ENCODE results near the gene MACROH2A1.

Gene MACROH2A1

GRCh38 chr5:135379046-135379654 is 19.9 kb downstream of the MACROH2A1 start:
- Histone ChIP-seq H2AFZ (ENCODE audit: low read length) (no peak overlapping the region), H3F3A (ENCODE audit: insufficient read depth, low read length) (no peaks in the 10 kb centered on the region), H3K79me2 (ENCODE audit: insufficient read depth, low read length) (peaks cover 16% of the 10 kb centered on the region), H3K4me1 (ENCODE audit: insufficient read depth, low read length, severe bottlenecking) (no peaks in the 10 kb centered on the region), H3K27me3 (ENCODE audit: insufficient read depth, low read length) (no peaks in the 10 kb centered on the region), H3K4me3 (ENCODE audit: low read depth, low read length, poor library complexity, severe bottlenecking) (no peak overlapping the region), H4K20me1 (ENCODE audit: insufficient read depth, low read length) (no peaks in the 10 kb centered on the region), H3K27ac (ENCODE audit: low read depth, low read length, poor library complexity, severe bottlenecking) (no peak overlapping the region), H3K9ac (ENCODE audit: low read length) (no peak overlapping the region), H3K9me2 (ENCODE audit: low read depth, low read length) (no peaks in the 10 kb centered on the region), H3K36me3 (ENCODE audit: insufficient read depth, low read length) (peaks cover 96% of the 10 kb centered on the region), H3K9me3 (ENCODE audit: low read length) (no peaks in the 10 kb centered on the region), H3K4me2 (ENCODE audit: low read length) (no peak overlapping the region)
- TF ChIP-seq EZH2 (IDR thresholded peaks at IDR 0.05; ENCODE audit: borderline replicate concordance, low read length) = no peak
- TF ChIP-seq CTCF (IDR thresholded peaks at IDR 0.05; ENCODE audit: low read length) = no peak

DNA sequence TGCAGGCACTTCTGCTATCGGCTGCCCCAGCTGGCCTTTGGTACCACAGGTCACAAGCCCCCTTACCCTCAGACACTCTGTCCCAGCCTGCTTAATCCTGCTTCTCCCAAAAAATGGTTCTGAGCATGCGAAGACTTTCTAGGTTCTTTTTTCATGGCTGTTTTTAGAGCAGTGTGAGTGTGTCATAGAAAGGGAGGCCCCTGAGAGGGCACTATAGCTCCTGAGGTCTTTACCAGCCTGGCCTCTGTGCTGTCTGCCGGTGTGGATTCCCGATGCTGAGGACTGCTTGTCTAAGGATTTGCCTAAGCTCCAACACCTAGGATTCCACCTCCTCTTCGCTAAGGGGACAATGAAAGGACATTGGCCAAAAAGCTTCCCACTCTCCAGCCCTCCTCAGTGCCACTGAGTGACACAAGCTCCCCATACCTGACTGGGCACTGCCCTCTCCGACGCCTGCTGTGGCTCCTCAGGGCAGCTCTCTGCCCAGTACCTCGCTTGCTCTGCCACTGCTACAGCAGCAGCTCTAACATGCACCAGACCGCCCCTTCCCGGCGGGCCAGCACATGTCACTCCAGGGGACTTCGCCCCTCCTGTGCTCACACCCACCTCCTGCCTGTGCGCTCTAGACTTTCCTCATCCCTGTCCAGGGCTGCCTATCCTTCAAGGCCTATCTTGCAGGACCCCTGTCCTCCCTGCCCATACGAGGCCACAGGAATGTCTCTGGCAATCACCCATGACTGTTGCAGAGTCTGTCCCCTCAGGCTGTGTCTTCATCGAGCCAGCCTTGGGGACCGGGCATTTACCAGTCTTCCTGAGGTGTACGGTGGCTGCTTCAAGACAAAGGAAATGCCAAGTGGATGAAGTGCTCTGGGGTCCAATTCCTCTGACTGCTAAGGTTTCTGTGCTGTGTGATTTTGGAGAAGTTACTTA is 21.0 kb downstream of the MACROH2A1 start:
- Histone ChIP-seq H3K27me3 (ENCODE audit: insufficient read depth, low read length) (no peaks in the 10 kb centered on the region), H2AFZ (ENCODE audit: low read length) (no peak overlapping the region), H3K27ac (ENCODE audit: low read depth, low read length, poor library complexity, severe bottlenecking) (no peak overlapping the region), H3K79me2 (ENCODE audit: insufficient read depth, low read length) (peaks cover 16% of the 10 kb centered on the region), H3K9ac (ENCODE audit: low read length) (no peak overlapping the region), H3F3A (ENCODE audit: insufficient read depth, low read length) (no peaks in the 10 kb centered on the region), H3K9me2 (ENCODE audit: low read depth, low read length) (no peaks in the 10 kb centered on the region), H3K36me3 (ENCODE audit: insufficient read depth, low read length) (peaks cover 96% of the 10 kb centered on the region), H3K4me2 (ENCODE audit: low read length) (no peak overlapping the region), H3K4me3 (ENCODE audit: low read depth, low read length, poor library complexity, severe bottlenecking) (no peak overlapping the region), H4K20me1 (ENCODE audit: insufficient read depth, low read length) (no peaks in the 10 kb centered on the region), H3K4me1 (ENCODE audit: insufficient read depth, low read length, severe bottlenecking) (no peaks in the 10 kb centered on the region), H3K9me3 (ENCODE audit: low read length) (no peaks in the 10 kb centered on the region)
- no peak for TF ChIP-seq EZH2 (IDR thresholded peaks at IDR 0.05; ENCODE audit: borderline replicate concordance, low read length)
- no peak for TF ChIP-seq CTCF (IDR thresholded peaks at IDR 0.05; ENCODE audit: low read length)

DNA sequence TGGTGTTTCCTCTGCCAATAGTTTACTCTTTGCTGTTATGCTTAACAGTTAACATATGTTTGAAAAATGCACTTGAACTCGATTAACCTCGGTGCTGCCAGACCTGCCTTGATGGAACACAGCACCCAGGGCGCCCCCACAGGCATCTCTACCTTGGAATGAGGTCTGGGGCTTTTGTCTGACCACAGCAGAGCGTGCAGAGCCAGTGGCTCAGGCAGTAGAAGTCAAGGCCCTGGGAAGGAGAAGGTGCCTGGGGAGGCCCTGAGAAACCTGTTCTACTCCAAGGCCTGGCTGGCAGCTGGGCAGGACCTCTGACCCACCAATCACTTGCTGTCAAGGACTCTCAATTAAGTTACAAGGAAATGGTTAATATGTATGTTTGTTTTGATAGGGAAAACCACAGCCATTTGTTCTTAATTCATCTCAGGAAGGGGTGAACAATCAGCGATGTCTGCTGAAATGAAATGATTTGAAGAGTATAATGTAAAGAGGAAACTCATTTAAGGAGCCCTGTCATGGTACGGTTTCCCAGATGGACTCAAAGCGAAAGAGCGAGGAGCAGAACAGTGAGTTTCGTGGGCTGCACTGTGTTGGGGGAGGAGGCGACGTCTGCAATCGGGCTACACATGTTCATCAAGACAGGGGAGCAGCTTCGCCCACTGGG is 21.9 kb downstream of the MACROH2A1 start:
- Histone ChIP-seq H3K4me1 (ENCODE audit: insufficient read depth, low read length, severe bottlenecking) (no peaks in the 10 kb centered on the region), H3K36me3 (ENCODE audit: insufficient read depth, low read length) (peaks cover 96% of the 10 kb centered on the region), H3K4me3 (ENCODE audit: low read depth, low read length, poor library complexity, severe bottlenecking) (no peak overlapping the region), H3K9me2 (ENCODE audit: low read depth, low read length) (no peaks in the 10 kb centered on the region), H2AFZ (ENCODE audit: low read length) (no peak overlapping the region), H3K9ac (ENCODE audit: low read length) (no peak overlapping the region), H4K20me1 (ENCODE audit: insufficient read depth, low read length) (no peaks in the 10 kb centered on the region), H3K79me2 (ENCODE audit: insufficient read depth, low read length) (peaks cover 8% of the 10 kb centered on the region; the same call in 1 of the 2 replicates), H3K27me3 (ENCODE audit: insufficient read depth, low read length) (no peaks in the 10 kb centered on the region), H3K4me2 (ENCODE audit: low read length) (no peak overlapping the region), H3K9me3 (ENCODE audit: low read length) (no peaks in the 10 kb centered on the region), H3K27ac (ENCODE audit: low read depth, low read length, poor library complexity, severe bottlenecking) (no peak overlapping the region), H3F3A (ENCODE audit: insufficient read depth, low read length) (no peaks in the 10 kb centered on the region)
- TF ChIP-seq CTCF (IDR thresholded peaks at IDR 0.05; ENCODE audit: low read length) (no peak), EZH2 (IDR thresholded peaks at IDR 0.05; ENCODE audit: borderline replicate concordance, low read length) (no peak)
